Karpas-422 (cell line): ENCODE results near the gene SLC46A1. TPM values are rescaled to one million over a fixed set of nuclear protein-coding genes. Genes with fewer than 3 reads are reported as not detected.

Source experiments
- DNase-seq: peaks from one replicate; pipeline ENCODE4 v3.0.0-alpha.2; 2015
- H2AFZ ChIP-seq: fragments of 200-600 bp; sonication (generic); 2 replicates; pipeline ENCODE4 v1.6.1; 2014; ENCODE audit warnings: antibody characterized with exemption, low read length, mixed read lengths
- H3K27ac ChIP-seq: fragments of 200-600 bp; sonication (generic); 2 replicates; pipeline ENCODE4 v1.5.1; 2014; ENCODE audit warnings: mild to moderate bottlenecking, low read length, moderate library complexity
- H3K27me3 ChIP-seq: fragments of 200-600 bp; sonication (generic); 2 replicates; pipeline ENCODE4 v1.6.1; 2014; ENCODE audit warnings: low read length, mixed read lengths
- H3K36me3 ChIP-seq: fragments of 200-600 bp; sonication (generic); 2 replicates; pipeline ENCODE4 v1.6.1; 2014; ENCODE audit warnings: low read length, mixed read lengths; ENCODE audit not compliant: insufficient read depth
- H3K4me1 ChIP-seq: fragments of 200-600 bp; sonication (generic); 2 replicates; pipeline ENCODE4 v1.6.1; 2014; ENCODE audit warnings: mild to moderate bottlenecking, low read length, mixed read lengths
- H3K4me2 ChIP-seq: fragments of 200-600 bp; sonication (generic); 2 replicates; pipeline ENCODE4 v1.6.1; 2014; ENCODE audit warnings: low read length, low read depth, mild to moderate bottlenecking; ENCODE audit not compliant: poor library complexity, severe bottlenecking
- H3K4me3 ChIP-seq: fragments of 200-600 bp; sonication (generic); 2 replicates; pipeline ENCODE4 v1.5.1; 2014; ENCODE audit warnings: mild to moderate bottlenecking, antibody characterized with exemption, low read length, mixed read lengths
- H3K79me2 ChIP-seq: fragments of 200-600 bp; sonication (generic); 2 replicates; pipeline ENCODE4 v1.6.1; 2014; ENCODE audit warnings: mild to moderate bottlenecking, low read length, mixed read lengths
- H3K9ac ChIP-seq: fragments of 200-600 bp; sonication (generic); 2 replicates; pipeline ENCODE4 v1.6.0; 2014; ENCODE audit warnings: low read length
- H3K9me2 ChIP-seq: fragments of 200-600 bp; sonication (generic), shearing (Covaris generic); replicated peaks from 2 replicates; pipeline ENCODE4 v1.6.0; 2014; ENCODE audit warnings: mild to moderate bottlenecking, low read length, moderate library complexity; ENCODE audit not compliant: insufficient read depth
- H3K9me3 ChIP-seq: fragments of 300-700, 200-600 bp; sonication (generic); 2 replicates; pipeline ENCODE4 v1.6.1; 2014; ENCODE audit warnings: low read length, mixed read lengths
- H4K20me1 ChIP-seq: fragments of 200-600 bp; sonication (generic); 2 replicates; pipeline ENCODE4 v1.6.1; 2014; ENCODE audit warnings: mild to moderate bottlenecking, antibody characterized with exemption, low read length, low read depth; ENCODE audit not compliant: insufficient read depth
- total RNA-seq: library from RNA; depleted of rRNA; stranded (reverse); fragments of >200 nt; shearing (Covaris generic); gene quantifications from 2 replicates; pipeline ENCODE4 v1.2.3, GENCODE V29; 2014; ENCODE audit warnings: low replicate concordance

The SLC46A1 gene
- total RNA-seq, 1 experiment from 2014 or later = 5.0 TPM

DNA sequence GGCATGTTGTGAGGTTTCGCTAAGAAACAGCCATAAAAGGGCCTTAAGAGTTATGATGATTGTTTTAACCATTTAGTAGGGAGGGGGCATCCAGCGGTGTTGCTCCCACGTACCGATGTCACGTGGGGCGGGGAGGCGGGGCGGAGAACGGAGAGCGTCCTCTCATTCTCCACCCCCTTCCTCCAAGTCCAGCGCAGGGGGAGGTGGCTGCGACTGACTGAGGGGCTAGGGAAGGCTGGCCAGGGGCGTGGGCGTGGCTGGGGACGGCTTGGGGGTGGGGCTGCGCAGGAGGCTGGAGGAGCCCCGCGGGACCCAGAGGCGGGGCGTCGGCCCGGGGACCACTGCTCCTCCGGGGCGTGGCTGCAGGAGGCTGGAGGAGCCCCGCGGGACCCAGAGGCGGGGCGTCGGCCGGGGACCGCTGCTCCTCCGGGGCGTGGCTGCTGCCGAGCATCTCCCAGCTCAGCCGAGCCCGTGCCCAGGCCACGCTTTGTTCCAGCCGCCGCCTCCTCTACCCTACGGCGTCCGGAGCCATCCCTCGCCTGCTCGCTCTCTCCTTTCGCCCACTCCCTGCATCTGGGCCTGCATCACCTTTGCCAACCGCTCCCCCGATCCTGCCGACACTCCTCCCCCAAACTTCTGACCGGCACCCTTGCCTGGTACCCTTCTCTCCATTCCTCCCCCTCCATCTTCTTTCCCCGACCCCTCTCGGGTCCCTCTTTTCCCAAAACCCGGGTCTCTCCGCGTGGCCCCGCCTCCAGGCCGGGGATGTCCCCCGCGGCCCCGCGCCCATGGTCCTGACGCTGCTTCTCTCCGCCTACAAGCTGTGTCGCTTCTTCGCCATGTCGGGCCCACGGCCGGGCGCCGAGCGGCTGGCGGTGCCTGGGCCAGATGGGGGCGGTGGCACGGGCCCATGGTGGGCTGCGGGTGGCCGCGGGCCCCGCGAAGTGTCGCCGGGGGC lies 34.5 kb downstream of the SLC46A1 start, which contains the start of gene SARM1:
TSS of gene SARM1 (plus strand) at position 450 of the 958 bp plus-strand sequence. CDS start at position 789, 339 bp downstream.
- H3K27ac ChIP-seq = peak within 1 kb of the TSS; percentile 90

DNA sequence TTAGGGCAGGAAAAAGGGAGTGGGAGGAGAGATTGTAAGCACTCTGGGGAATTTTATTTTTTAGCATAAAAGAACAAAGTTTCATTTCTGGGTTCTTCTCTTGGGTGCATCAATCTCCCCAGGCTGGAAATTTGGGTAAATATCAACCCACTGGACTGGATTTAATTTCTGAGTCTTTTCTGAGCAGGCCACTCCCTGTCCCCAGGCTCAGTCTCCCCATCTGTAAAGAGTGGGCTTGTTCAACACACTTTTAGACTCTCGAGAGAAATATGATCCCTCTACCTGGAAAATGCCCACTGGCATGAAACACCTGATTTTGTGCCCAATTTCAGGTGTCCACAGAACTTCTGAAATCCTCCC lies 35.3 kb downstream of the SLC46A1 start:
- Histone ChIP-seq H3K27me3 (no peaks in the 10 kb centered on the region), H3K4me3 (peak overlapping the region; percentile 89), H3K36me3 (no peaks in the 10 kb centered on the region), H4K20me1 (peaks cover 14% of the 10 kb centered on the region), H3K4me1 (peaks cover 17% of the 10 kb centered on the region), H3K9me2 (no peaks in the 10 kb centered on the region), H3K79me2 (peaks cover 37% of the 10 kb centered on the region), H2AFZ (peak overlapping the region; percentile 41; the same call in 1 of the 2 replicates), H3K4me2 (peak overlapping the region; percentile 69), H3K9me3 (no peaks in the 10 kb centered on the region), H3K27ac (peak overlapping the region; percentile 67), H3K9ac (peak overlapping the region; percentile 50)
- no peak for DNase-seq

More for the DNA sequence above, 34.5 kb downstream of the SLC46A1 start, which contains the start of gene SARM1:
- Histone ChIP-seq H2AFZ (peak within 1 kb of the TSS; percentile 41; the same call in 1 of the 2 replicates), H3K4me2 (peak within 1 kb of the TSS; percentile 98), H3K4me3 (peak within 1 kb of the TSS; percentile 89), H3K9me3 (no peaks in the 10 kb centered on the region), H3K9ac (peak within 1 kb of the TSS; percentile 97), H3K9me2 (no peaks in the 10 kb centered on the region), H3K36me3 (no peaks in the 10 kb centered on the region), H4K20me1 (peaks cover 14% of the 10 kb centered on the region), H3K4me1 (peaks cover 17% of the 10 kb centered on the region), H3K79me2 (peaks cover 41% of the 10 kb centered on the region), H3K27me3 (no peaks in the 10 kb centered on the region)
- peak; percentile 98 for DNase-seq

DNA sequence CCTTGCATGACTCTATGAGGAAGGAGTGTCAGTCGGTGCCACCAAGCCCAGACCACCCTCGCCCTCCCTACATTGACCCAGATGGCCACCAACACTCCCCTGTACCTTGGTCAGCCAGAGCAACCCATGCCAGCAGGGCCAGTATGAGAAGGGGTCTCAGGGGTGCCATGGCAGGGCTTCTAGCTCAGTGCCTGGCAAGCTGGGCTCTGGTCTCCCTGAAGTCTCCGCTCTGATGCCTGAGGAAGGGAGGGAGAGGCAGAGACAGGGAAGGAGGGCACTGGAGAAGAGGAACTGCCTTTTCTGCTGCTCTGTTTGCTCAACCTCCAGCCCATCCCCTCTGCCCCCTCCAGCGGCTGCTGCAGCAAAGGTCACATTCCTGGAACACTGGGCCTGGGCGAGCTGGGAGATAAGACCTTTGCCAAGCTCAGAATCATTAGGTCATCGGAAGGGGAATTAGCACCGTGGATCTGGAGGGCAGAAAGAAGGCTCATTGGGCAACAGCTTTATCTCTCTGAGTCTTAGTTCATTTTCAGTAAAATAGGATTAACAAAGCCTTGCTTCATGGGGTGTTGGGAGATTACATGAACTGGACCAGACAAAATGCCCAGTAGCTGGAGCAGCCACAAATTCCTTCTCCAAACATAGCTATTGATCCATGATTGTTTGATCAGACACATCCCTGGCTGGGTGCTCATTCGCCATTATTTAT lies 35.8 kb downstream of the SLC46A1 start, which contains the start of gene VTN:
TSS of gene VTN (minus strand) at position 273 of the 709 bp plus-strand sequence. CDS start at position 169, 104 bp downstream.
- peak within 1 kb of the TSS; percentile 41; the same call in 1 of the 2 replicates for H2AFZ ChIP-seq
- DNase-seq = no peak
- no peaks in the 10 kb centered on the region for H3K9me3 ChIP-seq
- H3K9me2 ChIP-seq = no peaks in the 10 kb centered on the region
- H3K4me1 ChIP-seq = peaks cover 17% of the 10 kb centered on the region
- no peaks in the 10 kb centered on the region for H3K36me3 ChIP-seq
- H3K27ac ChIP-seq = peak within 1 kb of the TSS; percentile 67
- peak within 1 kb of the TSS; percentile 69 for H3K4me2 ChIP-seq
- H3K27me3 ChIP-seq = no peaks in the 10 kb centered on the region
- peaks cover 14% of the 10 kb centered on the region for H4K20me1 ChIP-seq
- H3K9ac ChIP-seq = peak within 1 kb of the TSS; percentile 50
- peaks cover 35% of the 10 kb centered on the region for H3K79me2 ChIP-seq
- H3K4me3 ChIP-seq = peak within 1 kb of the TSS; percentile 89

DNA sequence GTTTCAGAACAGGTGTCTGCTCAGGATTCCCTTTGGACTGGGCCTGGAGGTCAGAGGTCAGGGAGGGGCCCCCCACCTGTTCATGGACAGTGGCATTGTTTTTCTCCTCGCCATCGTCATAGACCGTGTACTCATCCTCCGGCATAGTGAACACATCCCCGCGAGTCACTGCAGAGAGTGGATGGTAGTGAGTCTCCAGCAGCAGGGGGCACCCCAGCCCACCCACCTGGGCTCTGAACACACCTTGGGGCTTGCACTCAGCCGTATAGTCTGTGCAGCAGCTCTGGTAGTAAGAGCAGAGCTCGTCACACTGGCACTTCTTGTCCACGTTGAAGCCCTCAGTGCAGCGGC lies 36.4 kb downstream of the SLC46A1 start:
- Histone ChIP-seq H3K4me3 (no peak overlapping the region), H3K9me3 (no peaks in the 10 kb centered on the region), H3K36me3 (no peaks in the 10 kb centered on the region), H3K79me2 (peaks cover 30% of the 10 kb centered on the region), H3K27me3 (no peaks in the 10 kb centered on the region), H3K4me2 (no peak overlapping the region), H2AFZ (no peak overlapping the region), H3K9me2 (no peaks in the 10 kb centered on the region), H3K4me1 (peaks cover 17% of the 10 kb centered on the region), H3K9ac (no peak overlapping the region), H4K20me1 (peaks cover 14% of the 10 kb centered on the region), H3K27ac (no peak overlapping the region)
- peak; percentile 55 for DNase-seq

DNA sequence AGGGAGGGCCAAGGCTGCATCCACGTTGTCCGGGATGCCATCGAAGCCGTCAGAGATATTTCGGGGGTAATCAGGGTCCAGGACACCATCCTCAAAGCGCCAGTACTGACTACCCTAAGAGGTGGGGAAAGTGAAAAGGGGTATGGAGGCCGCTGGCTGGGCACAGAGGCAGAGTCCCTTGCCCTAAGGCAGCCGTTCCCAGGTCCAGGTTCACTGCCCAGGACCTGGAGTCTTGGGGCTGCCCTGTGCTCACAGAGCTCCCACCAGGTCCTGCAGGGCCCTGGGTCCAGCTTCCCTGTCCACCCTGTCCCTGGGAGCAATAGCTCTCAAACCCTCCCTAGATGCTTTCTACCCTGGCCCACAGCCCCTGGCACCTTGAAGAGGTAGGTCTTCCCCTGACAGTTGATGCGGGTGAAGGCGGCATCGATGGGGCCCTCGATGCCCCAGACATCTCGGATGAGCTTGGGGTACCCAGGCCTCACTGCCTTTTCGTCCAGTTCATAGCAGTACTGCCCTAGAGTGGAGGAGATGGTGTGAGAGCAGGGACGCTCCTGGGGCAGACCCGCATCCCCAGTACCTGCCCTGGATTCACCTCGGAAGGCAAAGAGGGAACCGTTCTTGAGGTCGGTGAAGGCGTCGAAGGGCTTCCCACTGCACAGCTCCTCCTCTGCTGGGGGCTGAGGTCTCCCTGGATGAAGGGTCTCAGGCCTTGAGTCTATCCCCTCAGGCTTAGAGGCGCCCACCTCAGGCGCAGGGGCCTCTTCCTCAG lies 36.9 kb downstream of the SLC46A1 start:
- Histone ChIP-seq H3K79me2 (peaks cover 24% of the 10 kb centered on the region), H3K9me2 (no peaks in the 10 kb centered on the region), H3K27ac (no peak overlapping the region), H3K9me3 (no peaks in the 10 kb centered on the region), H3K4me1 (peaks cover 17% of the 10 kb centered on the region), H3K27me3 (no peaks in the 10 kb centered on the region), H4K20me1 (peaks cover 14% of the 10 kb centered on the region), H3K4me3 (no peak overlapping the region), H3K4me2 (no peak overlapping the region), H3K9ac (no peak overlapping the region), H2AFZ (no peak overlapping the region), H3K36me3 (no peaks in the 10 kb centered on the region)
- no peak for DNase-seq

DNA sequence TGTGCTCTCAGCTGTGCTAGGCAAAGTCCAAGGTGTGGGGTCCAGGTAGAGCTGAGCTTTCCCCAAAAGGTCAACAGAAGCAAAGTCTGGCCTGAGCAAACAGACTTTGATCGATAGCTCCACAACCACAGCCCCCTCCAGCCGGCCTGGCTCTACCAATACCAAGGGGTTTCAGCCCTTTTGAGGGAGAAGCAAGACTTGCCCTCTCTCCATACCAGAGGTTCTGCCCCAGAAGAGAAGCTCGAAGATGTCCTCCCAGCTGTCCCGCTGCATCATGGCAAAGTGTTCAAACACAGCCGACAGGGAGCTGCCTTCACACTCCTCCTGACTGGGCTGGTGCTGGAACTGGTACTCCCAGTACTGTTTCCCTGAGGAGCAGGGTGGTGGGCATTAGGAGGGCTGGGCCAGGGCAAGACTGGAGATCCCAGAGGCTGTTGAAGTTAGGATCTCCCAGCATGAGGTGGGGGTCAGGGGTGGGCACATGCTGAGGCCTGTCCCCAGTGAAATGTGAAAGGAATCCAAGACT lies 37.6 kb downstream of the SLC46A1 start:
- Histone ChIP-seq H3K27ac (no peak overlapping the region), H3K4me3 (no peak overlapping the region), H3K4me1 (peaks cover 13% of the 10 kb centered on the region), H3K4me2 (no peak overlapping the region), H2AFZ (no peak overlapping the region), H3K79me2 (peaks cover 17% of the 10 kb centered on the region), H3K36me3 (no peaks in the 10 kb centered on the region; the same call in 1 of the 2 replicates), H3K9ac (no peak overlapping the region), H3K9me2 (no peaks in the 10 kb centered on the region), H3K27me3 (no peaks in the 10 kb centered on the region), H4K20me1 (peaks cover 10% of the 10 kb centered on the region), H3K9me3 (no peaks in the 10 kb centered on the region)
- no peak for DNase-seq

DNA sequence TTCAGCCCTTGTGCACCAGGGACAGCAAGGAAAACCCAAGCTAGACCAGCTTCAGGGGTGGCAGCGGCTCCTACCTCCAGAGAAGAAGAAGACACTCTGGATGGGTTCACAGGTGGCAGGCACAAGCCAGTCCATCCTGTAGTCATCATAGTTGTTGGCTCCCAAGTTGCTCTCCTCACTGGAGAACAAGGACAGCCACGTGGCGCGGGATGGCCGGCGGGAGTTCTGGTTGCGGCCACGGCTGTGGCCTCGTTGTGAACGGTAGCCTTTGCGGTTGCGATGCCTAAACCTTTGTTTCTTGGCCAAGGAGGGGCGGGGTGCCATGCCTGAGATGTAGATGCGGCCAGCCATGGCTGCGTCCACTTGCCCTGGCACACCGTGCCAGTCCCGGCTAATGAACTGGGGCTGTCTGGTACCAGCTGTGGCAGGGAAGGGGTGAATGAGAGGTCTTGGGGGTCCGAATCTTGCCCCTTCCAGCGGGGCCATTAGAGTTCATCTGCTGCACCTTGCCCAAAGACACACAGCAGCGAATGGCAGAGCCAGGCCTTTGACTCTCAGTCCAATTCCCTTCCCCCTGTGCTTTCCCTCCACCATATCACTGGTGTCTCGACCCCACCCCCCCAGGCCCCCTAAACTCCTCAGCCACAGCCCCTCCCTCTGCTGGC lies 38.2 kb downstream of the SLC46A1 start:
- H3K4me2 ChIP-seq = no peak overlapping the region

More for the DNA sequence above, 38.2 kb downstream of the SLC46A1 start:
- H4K20me1 ChIP-seq = peaks cover 4% of the 10 kb centered on the region
- no peaks in the 10 kb centered on the region for H3K9me3 ChIP-seq
- H3K9ac ChIP-seq = no peak overlapping the region
- no peaks in the 10 kb centered on the region for H3K27me3 ChIP-seq
- no peaks in the 10 kb centered on the region for H3K9me2 ChIP-seq
- H2AFZ ChIP-seq = no peak overlapping the region
- no peak overlapping the region for H3K27ac ChIP-seq
- no peak for DNase-seq
- no peak overlapping the region for H3K4me3 ChIP-seq
- H3K36me3 ChIP-seq = no peaks in the 10 kb centered on the region; the same call in 1 of the 2 replicates
- H3K4me1 ChIP-seq = peaks cover 8% of the 10 kb centered on the region
- peaks cover 11% of the 10 kb centered on the region for H3K79me2 ChIP-seq
